Liver (tissue), 3 donors: ENCODE data around the gene PRDX2.

ENCODE experiments used
- GABPA ChIP-seq, 2 donors: IDR thresholded peaks in 1 of 2; conservative IDR thresholded peaks in 1 of 2; 2 replicates each; pipeline ENCODE4 v1.6.1; 2016; ENCODE audit warnings: antibody characterized with exemption in 2 of 2, mild to moderate bottlenecking in 1 of 2, moderate library complexity in 1 of 2
- JUND ChIP-seq, 2 donors: IDR thresholded peaks; 2 replicates each; pipeline ENCODE4 v1.6.1; 2016; ENCODE audit warnings: antibody characterized with exemption in 2 of 2
- RAD21 ChIP-seq, 2 donors: IDR thresholded peaks; 2 replicates each; pipeline ENCODE4 v1.6.1; 2016; ENCODE audit warnings: antibody characterized with exemption in 2 of 2, mild to moderate bottlenecking in 2 of 2
- REST ChIP-seq: IDR thresholded peaks from 2 replicates; pipeline ENCODE4 v1.6.1; 2016; ENCODE audit warnings: antibody characterized with exemption, mild to moderate bottlenecking
- TF ChIP-seq, protein P1 (sequence below): fragments of 150-350 bp; IDR thresholded peaks from 2 replicates; pipeline ENCODE4 v1.5.1; 2017; ENCODE audit warnings: improper control_type of control experiment, low read depth, low read length; ENCODE audit not compliant: missing input control
- donor health status: healthy.
- donor health status: healthy.

GRCh38 chr19:12801466-12802266 lies at the start of gene PRDX2, which contains the start of gene THSD8:
- no peak for TF ChIP-seq RAD21 (IDR thresholded peaks at IDR 0.05)
- TF ChIP-seq, protein P1, sequence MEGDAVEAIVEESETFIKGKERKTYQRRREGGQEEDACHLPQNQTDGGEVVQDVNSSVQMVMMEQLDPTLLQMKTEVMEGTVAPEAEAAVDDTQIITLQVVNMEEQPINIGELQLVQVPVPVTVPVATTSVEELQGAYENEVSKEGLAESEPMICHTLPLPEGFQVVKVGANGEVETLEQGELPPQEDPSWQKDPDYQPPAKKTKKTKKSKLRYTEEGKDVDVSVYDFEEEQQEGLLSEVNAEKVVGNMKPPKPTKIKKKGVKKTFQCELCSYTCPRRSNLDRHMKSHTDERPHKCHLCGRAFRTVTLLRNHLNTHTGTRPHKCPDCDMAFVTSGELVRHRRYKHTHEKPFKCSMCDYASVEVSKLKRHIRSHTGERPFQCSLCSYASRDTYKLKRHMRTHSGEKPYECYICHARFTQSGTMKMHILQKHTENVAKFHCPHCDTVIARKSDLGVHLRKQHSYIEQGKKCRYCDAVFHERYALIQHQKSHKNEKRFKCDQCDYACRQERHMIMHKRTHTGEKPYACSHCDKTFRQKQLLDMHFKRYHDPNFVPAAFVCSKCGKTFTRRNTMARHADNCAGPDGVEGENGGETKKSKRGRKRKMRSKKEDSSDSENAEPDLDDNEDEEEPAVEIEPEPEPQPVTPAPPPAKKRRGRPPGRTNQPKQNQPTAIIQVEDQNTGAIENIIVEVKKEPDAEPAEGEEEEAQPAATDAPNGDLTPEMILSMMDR, result no peak
- peak; percentile 12 for TF ChIP-seq REST
- no peak for TF ChIP-seq GABPA (IDR thresholded peaks at IDR 0.05 in 1 of 2, conservative IDR thresholded peaks at IDR 0.05 in 1 of 2)
- no peak for TF ChIP-seq JUND (IDR thresholded peaks at IDR 0.05)
